SH-SY5Y (cell line): ENCODE measurements around the gene KRT9.

Experiments
- GATA2 ChIP-seq: IDR thresholded peaks from 2 replicates; pipeline ENCODE4 v1.6.1; 2011; ENCODE audit warnings: mild to moderate bottlenecking, low read depth, low read length
- GATA3 ChIP-seq: IDR thresholded peaks from 2 replicates; pipeline ENCODE4 v1.6.1; 2011; ENCODE audit warnings: low read depth, mild to moderate bottlenecking, low read length, moderate library complexity

GRCh38 chr17:41524261-41524660 is 47.6 kb downstream of the KRT9 start:
- no peak for TF ChIP-seq GATA3
- no peak for TF ChIP-seq GATA2
